GM18907 (cell line): Measurements from ENCODE around the gene ADCK1.
"Not testable (repeated sequence)": the region's sequence is repeated elsewhere in the genome, so short reads cannot be mapped to it uniquely, and the experiment has no call there.

Source experiments
- ATAC-seq: cut with Tn5 transposase; IDR thresholded peaks from one replicate; pipeline ENCODE4 v1.9.1; 2021; ENCODE audit warnings: mild to moderate bottlenecking, moderate library complexity; ENCODE audit not compliant: unreplicated experiment

The ADCK1 gene

GRCh38 chr14:77926942-77927341 is 127.0 kb downstream of the ADCK1 start:
- ATAC-seq: no peak

DNA sequence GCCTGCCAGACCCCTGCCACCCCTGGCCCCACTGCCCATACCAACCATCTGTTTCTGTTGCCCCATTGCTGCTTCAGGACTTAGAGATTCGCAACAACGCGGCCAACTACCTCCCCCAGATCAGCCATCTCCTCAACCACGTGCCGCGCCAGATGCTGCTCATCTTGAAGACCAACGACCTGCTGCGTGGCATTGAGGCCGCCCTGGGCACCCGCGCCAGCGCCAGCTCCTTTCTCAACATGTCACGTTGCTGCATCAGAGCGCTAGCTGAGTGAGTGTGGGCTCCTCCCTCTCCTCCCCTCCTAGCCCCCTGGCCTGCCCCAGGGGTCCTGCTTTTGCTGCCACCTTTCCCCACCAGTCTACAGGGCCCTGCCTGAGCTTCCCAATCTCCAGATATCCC is 131.5 kb downstream of the ADCK1 start:
- ATAC-seq: no peak

- ATAC-seq: no peak
Observed at GRCh38 chr14:77936138-77936639, 136.3 kb downstream of the ADCK1 start.

DNA sequence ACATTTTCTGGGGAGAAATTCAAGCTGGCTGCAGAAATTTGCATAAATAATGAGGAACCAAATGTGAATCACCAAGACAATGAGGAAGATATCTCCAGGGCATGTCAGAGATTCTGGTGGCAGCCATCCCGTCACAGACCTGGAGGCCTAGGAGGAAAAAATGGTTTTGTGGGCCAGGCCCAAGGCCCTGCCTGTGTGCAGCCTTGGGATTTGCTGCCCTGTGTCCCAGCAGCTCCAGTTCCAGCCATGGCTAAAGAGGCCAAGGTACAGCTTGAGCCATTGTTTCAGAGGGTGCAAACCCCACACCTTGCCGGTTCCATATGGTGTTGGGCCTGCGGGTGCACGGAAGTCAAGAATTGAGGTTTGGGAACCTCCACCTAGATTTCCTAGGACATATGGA is 147.5 kb downstream of the ADCK1 start:
- no peak for ATAC-seq

GRCh38 chr14:77950371-77951063 is 150.6 kb downstream of the ADCK1 start:
- no peak for ATAC-seq

DNA sequence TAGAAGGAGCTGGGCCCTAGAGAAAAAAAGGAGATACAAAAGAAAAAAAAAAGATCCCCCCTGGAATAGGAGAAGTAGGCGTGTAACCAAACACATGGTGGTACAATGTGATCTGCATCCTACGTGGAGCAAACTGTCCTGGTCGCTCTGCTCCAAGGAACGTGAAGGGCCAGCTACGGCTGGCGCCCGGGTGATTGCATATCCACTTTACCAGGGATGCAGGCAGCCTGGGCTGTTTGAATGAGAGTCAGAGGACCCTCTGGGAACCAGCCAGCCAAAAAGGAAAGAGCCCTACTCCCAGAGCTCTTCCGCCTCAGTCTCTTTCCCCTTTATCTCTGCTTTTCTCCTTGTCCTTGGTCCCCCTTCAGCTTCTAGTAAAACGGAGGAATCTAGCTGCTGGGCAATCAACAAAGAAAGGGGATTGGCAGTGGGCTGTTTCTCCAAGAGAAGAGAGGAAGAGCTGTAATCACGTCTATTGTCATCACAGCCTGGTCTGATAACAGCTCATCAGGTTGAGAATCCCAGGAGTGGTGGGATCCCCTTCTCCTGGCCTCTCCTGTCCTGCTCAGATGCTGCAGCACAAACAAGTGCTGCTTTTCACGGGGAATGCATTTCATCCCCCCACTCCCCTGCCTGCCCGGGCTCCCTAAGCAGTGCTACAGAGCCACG is 156.0 kb downstream of the ADCK1 start:
- ATAC-seq: no peak

DNA sequence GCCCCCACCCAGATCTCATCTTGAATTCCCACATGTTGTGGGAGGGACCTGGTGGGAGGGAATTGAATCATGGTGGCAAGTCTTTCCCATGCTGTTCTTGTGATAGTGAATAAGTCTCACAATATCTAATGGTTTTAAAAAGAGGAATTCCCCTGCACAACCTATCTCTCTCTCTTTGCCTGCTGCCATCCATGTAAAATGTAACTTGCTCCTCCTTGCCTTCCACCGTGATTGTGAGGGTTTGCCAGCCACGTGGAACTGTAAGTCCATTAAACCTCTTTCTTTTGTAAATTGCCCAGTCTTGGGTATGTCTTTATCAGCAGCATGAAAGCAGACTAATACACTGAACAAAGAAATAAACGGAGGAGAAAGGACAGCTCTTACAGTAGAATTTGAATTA is 159.8 kb downstream of the ADCK1 start:
- not testable (repeated sequence) for ATAC-seq

GRCh38 chr14:77961847-77962580 is 162.1 kb downstream of the ADCK1 start:
- no peak for ATAC-seq

GRCh38 chr14:77962731-77963520 is 163.0 kb downstream of the ADCK1 start:
- no peak for ATAC-seq

- ATAC-seq: no peak
Observed at GRCh38 chr14:77964586-77964985, 164.7 kb downstream of the ADCK1 start.

DNA sequence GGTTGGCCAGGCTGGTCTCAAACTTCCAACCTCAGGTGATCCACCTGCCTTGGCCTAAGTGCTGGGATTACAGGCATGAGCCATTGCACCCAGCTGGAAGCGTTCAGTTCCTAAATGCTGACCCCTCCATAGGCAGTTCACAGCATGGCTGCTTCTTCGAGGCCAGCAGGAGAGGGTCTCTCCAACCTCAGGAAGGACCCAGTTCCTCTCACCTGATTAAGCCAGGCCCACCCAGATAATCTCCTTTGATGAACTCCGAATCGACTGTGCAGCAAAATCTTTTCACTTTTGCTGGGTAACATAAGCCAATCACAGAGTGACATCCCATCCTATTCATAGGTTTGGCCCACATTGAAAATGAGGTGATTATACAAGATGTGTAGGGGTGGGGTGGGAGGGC is 165.1 kb downstream of the ADCK1 start:
- no peak for ATAC-seq

DNA sequence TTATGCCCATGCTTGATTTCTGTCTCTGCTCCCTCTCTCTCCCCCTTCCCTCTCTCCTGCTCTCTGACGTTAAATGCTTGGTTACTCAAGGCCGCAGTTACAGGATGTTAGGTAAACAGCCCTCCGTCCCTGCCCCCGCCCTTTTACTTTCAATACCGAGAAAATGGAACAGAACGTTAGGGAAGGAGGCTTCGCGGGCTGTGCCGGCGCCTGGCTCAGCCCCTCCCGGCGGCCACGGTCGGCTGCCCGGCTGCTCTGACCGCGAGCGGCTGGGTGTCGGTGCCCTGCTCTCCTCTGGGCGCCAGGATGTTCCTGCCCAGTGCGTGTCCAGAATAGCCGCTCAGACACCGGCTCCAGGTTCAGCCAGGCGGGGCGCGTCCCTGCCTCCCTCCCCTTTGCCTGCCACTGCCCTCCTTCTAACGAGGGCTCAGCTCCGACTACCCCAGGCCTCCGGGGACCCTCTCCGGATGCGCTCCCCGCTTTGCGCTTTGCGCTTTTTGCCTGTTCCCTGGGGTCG is 166.1 kb downstream of the ADCK1 start:
- ATAC-seq: peak; percentile 84

DNA sequence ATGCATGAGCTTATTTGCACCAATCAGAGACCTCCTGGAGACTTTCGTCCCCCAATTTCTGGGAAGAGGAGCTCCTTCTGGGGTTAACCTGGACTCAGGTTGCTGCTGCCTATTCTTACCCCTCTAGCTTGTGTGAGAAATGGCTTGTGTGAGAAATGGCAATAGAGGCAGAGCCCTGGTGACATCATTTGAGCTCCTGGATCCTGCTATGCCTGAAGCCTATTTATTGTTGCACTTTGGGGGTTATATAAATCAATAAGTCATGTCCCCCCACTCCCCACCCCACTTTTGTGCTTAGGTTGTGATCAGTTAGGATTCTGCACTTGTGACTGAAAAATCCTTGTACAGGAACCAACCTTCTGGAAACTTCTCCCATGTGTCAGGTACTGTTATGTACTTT is 167.2 kb downstream of the ADCK1 start:
- ATAC-seq: no peak

- ATAC-seq: no peak
Observed at GRCh38 chr14:77970646-77971045, 170.7 kb downstream of the ADCK1 start.

DNA sequence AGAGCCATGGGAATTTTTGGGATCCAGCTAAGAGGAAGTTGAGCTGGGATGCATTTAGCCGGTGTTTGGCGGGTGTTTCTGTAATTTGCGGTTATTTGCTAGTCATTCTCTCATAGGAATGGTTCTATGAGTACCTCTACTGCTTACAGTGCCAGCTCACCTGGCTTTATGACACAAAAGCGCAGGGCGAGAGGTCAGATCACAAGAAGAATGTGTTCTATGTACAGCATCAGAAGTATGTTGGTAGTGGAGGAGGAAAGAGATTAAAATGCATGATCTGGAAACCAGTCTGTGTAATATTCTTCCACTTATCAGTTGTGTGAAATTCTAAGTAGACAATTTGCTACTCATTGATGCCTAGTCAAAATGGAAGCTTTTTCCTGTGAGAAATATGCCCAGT is 173.3 kb downstream of the ADCK1 start:
- ATAC-seq: no peak

DNA sequence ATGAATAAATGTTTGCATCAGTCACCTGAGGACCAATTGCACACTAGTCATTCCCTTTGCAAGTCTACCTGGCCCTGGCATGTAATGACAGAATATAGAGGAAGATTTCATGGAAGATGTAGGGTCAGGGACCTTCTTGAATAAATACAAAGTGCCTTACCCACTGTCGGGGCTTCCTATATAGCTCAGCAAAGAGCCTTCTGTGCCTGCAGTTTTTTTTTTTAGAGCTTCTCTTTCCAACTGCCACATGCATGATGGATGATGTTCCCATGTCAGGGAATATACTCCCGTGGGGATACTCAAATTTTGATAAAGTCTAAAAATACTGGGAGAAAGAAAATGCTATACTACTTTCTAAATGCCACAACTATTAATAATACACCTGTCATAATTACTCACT is 176.7 kb downstream of the ADCK1 start:
- no peak for ATAC-seq

DNA sequence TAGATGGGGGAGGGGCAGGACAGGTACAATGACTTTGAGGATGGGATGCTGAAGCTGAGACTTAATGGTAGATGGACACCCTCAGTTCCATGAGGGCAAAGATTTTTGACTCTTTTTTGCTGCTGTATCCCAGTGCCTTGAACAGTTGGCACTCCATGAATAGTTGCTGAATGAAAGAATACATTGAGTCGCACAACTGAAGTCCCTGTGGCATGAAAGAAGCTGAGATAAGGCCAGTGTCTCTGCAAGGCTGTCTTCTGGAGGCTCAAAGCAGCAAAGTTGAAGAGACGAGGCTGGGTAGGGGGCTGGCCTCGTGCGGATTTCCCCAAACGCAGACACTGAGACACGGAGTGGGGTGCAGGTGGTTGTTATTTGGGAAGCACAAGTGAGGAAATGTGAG is 179.3 kb downstream of the ADCK1 start:
- ATAC-seq: no peak

DNA sequence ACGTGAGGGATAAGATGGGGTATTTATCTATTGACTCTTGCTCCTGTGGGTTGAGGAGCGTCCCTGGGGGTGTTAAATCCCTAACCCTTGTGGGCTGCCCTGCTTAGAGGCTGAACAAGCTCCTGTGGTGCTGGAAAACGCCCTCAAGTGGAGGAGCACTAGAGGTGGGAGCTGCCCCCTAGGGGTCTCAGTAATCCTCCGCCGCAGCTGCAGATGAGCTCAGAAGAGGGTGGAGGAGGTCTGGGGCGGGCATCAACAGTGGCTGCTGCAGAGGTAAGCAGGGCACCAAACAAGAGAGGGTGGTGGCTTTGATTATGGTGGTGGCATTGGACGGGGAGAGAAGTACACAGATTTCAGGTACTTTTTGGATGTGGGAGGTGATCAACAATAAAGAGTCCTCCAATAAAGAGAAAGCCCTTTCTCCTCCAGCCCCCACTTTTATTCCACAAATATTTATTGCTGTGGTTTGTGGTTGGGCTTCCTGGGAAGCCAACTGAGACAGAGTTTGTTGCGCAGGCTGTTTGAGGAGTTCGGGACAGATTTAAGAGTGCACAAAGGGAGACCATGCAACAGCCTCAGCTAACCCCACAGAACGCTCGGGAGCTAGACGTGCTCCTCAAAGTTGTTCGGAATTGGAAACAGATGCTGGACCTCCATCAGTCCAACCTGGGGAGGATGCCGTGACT is 179.9 kb downstream of the ADCK1 start:
- ATAC-seq: no peak

DNA sequence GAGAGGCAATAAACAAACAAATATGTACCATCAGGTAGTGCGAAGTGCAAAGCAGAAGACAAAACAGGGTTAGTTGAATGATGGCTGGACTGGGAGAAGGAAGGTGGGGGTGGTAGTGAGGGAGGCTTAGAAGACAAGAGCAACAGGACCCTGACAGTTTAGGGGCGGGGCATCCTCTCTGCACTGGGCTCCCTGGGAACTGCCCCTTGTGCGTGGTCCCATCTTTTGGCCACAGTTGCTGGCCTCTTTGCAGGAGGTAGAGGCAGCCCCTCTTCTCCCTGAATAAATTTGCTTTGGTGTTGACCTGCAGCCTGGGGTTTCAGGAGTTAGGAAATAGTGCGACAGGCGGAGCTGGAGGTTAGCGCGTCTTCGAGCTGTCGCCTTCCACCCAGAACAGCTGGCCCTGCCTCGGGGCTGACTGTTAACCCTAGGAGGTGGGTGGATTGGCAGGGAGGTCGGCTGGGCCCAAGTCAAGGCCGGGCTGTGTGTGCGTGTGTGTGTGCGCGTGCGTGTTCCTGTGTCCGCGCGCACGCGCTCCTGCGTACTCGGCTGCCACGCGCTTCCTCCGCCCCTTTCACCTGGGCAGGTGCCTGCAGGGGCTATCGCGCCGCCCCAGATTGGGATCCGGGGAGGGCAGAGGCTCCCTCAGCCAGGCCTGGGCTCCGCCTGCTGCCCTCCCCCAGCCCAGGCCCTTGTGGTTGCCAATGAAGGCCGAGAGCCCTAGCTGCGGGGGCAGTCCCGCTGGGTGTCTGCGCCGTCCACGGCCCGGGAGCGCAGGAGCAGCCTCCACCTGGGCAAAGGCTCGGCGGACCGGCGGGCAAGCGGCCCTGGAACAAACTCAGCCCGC is 180.8 kb downstream of the ADCK1 start:
- ATAC-seq: no peak
